Caco-2 (cell line): Measurements from ENCODE around the gene GPR61. TPM values are rescaled to one million over a fixed set of nuclear protein-coding genes. Genes with fewer than 3 reads are reported as not detected.

Experiments used
- BruUV-seq: library from RNA; stranded (reverse); fragments of 400-500 nt; replicated peaks from 2 replicates; lab custom pipeline; 2021; lab: Mats Ljungman, UMichigan
- CTCF ChIA-PET: fragments of 300-600 bp; sonication (Branson Sonifier 250); formaldehyde crosslinking; loops from one replicate; lab custom pipeline; 2022; ENCODE audit warnings: antibody characterized with exemption; lab: Charles Lee
- POLR2A ChIA-PET: fragments of 300-600 bp; sonication (Branson Sonifier 250); formaldehyde crosslinking; loops from one replicate; lab custom pipeline; 2022; ENCODE audit warnings: antibody characterized with exemption; lab: Charles Lee
- DNase-seq, 2 experiments: peaks; one replicate each; pipeline versions ENCODE4 v3.0.0 to v3.0.0-alpha.2; 2020 to 2022
- H3K27me3 ChIP-seq: replicated peaks from 2 replicates; pipeline ENCODE4 v1.6.0; 2011; ENCODE audit warnings: low read length; ENCODE audit not compliant: control insufficient read depth, insufficient read depth
- H3K36me3 ChIP-seq: 2 replicates; pipeline ENCODE4 v1.5.1; 2011; ENCODE audit warnings: low read length; ENCODE audit not compliant: control insufficient read depth, insufficient read depth
- H3K4me1 ChIP-seq: fragments of 250-450 bp; sonication (Bioruptor Pico); 2 replicates; pipeline ENCODE4 v1.5.1; 2020; ENCODE audit warnings: mild to moderate bottlenecking
- H3K4me3 ChIP-seq: 2 replicates; pipeline ENCODE4 v1.5.1; 2011; ENCODE audit warnings: low read depth, mild to moderate bottlenecking, control low read depth, low read length
- H3K9me3 ChIP-seq: fragments of 250-450 bp; sonication (Bioruptor Pico); 2 replicates; pipeline ENCODE4 v1.5.1; 2020; ENCODE audit warnings: mild to moderate bottlenecking, moderate library complexity
- H3K27ac Mint-ChIP-seq: one replicate; pipeline ENCODE4 v1.8.0; 2022; ENCODE audit warnings: mixed read lengths; ENCODE audit not compliant: unreplicated experiment
- H3K27me3 Mint-ChIP-seq: one replicate; pipeline ENCODE4 v1.8.0; 2022; ENCODE audit warnings: mixed read lengths; ENCODE audit not compliant: insufficient read depth, unreplicated experiment
- H3K36me3 Mint-ChIP-seq: one replicate; pipeline ENCODE4 v1.8.0; 2022; ENCODE audit warnings: mild to moderate bottlenecking, mixed read lengths; ENCODE audit not compliant: insufficient read depth, unreplicated experiment
- H3K4me1 Mint-ChIP-seq: one replicate; pipeline ENCODE4 v1.8.0; 2022; ENCODE audit warnings: low read depth, mixed read lengths; ENCODE audit not compliant: unreplicated experiment
- H3K4me3 Mint-ChIP-seq: one replicate; pipeline ENCODE4 v1.8.0; 2022; ENCODE audit warnings: mild to moderate bottlenecking, moderate library complexity, mixed read lengths; ENCODE audit not compliant: unreplicated experiment
- H3K9me3 Mint-ChIP-seq: one replicate; pipeline ENCODE4 v1.8.0; 2022; ENCODE audit warnings: mixed read lengths; ENCODE audit not compliant: unreplicated experiment
- intact Hi-C: fragments of 100-400 bp; cut with micrococcal nuclease; formaldehyde crosslinking; loops from one replicate; pipeline ENCODE4 v1.10.0; 2022; ENCODE audit not compliant: unreplicated experiment
- total RNA-seq: library from RNA; stranded (reverse); gene quantifications from 2 replicates; pipeline ENCODE4 v1.2.3, GENCODE V29; 2022
- TF ChIP-seq, protein P1 (sequence below), 2 experiments: fragments of 200-600 bp in 1 of 2; IDR thresholded peaks; 1 replicate in 1 of 2; 2 replicates in 1 of 2; pipeline versions ENCODE4 v1.5.1 to v1.8.0; 2011 to 2022; ENCODE audit warnings: antibody characterized with exemption in 1 of 2, control low read depth in 1 of 2, inconsistent platforms in 1 of 2, low read depth in 1 of 2, low read length in 1 of 2, mild to moderate bottlenecking in 1 of 2, moderate library complexity in 1 of 2; ENCODE audit not compliant: insufficient read depth in 1 of 2, severe bottlenecking in 1 of 2, unreplicated experiment in 1 of 2

The GPR61 gene
- total RNA-seq, 1 experiment from 2014 or later: not detected

DNA sequence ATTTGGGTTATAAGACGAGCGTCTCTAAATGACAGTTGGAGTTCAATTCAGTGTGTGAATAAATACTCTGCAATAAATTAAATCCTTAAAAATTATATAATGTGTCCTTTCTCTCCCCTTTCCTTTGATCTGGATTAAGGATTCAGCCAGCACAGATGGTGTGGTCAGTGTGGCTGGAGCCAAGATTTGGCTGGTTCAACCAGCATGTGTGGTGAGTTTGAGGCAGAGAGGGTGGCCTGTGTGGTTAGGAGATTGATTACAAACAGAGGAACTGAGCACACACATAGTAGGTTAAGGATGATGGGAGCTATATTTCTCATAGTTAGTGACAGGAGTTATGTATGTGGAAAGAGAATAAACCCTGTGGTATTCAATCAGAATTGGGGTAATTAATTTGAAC is 16.0 kb upstream of the GPR61 start:
- peaks cover 18% of the 10 kb centered on the region for H3K27me3 Mint-ChIP-seq
- no TSS peak for BruUV-seq
- TF ChIP-seq, protein P1, sequence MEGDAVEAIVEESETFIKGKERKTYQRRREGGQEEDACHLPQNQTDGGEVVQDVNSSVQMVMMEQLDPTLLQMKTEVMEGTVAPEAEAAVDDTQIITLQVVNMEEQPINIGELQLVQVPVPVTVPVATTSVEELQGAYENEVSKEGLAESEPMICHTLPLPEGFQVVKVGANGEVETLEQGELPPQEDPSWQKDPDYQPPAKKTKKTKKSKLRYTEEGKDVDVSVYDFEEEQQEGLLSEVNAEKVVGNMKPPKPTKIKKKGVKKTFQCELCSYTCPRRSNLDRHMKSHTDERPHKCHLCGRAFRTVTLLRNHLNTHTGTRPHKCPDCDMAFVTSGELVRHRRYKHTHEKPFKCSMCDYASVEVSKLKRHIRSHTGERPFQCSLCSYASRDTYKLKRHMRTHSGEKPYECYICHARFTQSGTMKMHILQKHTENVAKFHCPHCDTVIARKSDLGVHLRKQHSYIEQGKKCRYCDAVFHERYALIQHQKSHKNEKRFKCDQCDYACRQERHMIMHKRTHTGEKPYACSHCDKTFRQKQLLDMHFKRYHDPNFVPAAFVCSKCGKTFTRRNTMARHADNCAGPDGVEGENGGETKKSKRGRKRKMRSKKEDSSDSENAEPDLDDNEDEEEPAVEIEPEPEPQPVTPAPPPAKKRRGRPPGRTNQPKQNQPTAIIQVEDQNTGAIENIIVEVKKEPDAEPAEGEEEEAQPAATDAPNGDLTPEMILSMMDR (IDR thresholded peaks at IDR 0.05; ENCODE audit: insufficient read depth in 1 of 2, low read depth in 1 of 2, low read length in 1 of 2, severe bottlenecking in 1 of 2, unreplicated experiment in 1 of 2): no peak

DNA sequence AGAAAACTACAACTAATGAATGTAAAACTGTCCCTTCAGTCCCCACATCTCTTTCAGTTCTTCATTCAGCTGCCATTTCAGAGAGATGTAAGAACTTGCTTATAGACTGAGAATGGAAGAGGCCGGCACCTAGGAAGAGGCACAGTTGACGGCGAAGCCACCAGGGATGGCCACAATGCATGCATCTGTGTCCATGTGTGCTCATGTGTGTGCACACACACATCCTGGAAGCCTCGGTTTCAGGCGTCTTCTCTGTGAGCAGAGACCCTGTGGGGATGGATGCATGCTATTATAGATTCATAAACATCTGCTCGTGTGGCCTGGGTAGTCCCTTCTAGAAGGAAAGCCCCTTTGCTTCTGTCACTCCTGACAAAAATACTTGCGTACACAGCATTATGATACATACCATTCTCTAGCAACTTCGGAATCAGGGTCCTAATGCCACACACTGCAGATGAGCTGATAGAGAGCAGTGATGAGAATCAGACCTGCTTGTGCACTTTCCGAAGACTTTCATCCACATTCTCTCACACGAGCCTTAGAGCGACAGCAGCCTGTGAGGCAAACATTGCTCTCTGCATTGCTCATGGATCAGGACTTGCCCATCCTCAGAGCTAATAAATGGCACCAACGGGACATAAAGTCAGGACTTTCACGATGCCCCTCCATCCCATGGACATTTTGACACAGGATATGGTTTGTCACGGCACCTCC is 12.4 kb upstream of the GPR61 start:
- peaks cover 17% of the 10 kb centered on the region for H3K27me3 Mint-ChIP-seq
- no peaks in the 10 kb centered on the region for H3K36me3 Mint-ChIP-seq
- H3K9me3 ChIP-seq: no peaks in the 10 kb centered on the region
- no peaks in the 10 kb centered on the region for H3K4me1 Mint-ChIP-seq
- H3K4me3 ChIP-seq: no peak overlapping the region
- no peaks in the 10 kb centered on the region for H3K4me1 ChIP-seq
- intact Hi-C loops: no loop called here
- no peak overlapping the region for H3K4me3 Mint-ChIP-seq
- no peak for DNase-seq
- POLR2A ChIA-PET: no interaction called here
- TF ChIP-seq, protein P1 (IDR thresholded peaks at IDR 0.05; ENCODE audit: insufficient read depth in 1 of 2, low read depth in 1 of 2, low read length in 1 of 2, severe bottlenecking in 1 of 2, unreplicated experiment in 1 of 2): no peak
- H3K36me3 ChIP-seq: no peaks in the 10 kb centered on the region
- no TSS peak for BruUV-seq
- no peak overlapping the region for H3K27ac Mint-ChIP-seq
- CTCF ChIA-PET: no interaction called here
- H3K27me3 ChIP-seq: no peaks in the 10 kb centered on the region
- no peaks in the 10 kb centered on the region for H3K9me3 Mint-ChIP-seq

More for the DNA sequence above, 16.0 kb upstream of the GPR61 start:
- DNase-seq: no peak
- H3K4me3 Mint-ChIP-seq: no peak overlapping the region
- Histone ChIP-seq H3K4me3 (no peak overlapping the region), H3K27me3 (no peaks in the 10 kb centered on the region), H3K36me3 (no peaks in the 10 kb centered on the region), H3K9me3 (no peaks in the 10 kb centered on the region), H3K4me1 (no peaks in the 10 kb centered on the region)
- POLR2A ChIA-PET: no interaction called here
- intact Hi-C loops: no loop called here
- no peaks in the 10 kb centered on the region for H3K36me3 Mint-ChIP-seq
- H3K9me3 Mint-ChIP-seq: no peaks in the 10 kb centered on the region
- no peaks in the 10 kb centered on the region for H3K4me1 Mint-ChIP-seq
- no peak overlapping the region for H3K27ac Mint-ChIP-seq
- CTCF ChIA-PET: no interaction called here

DNA sequence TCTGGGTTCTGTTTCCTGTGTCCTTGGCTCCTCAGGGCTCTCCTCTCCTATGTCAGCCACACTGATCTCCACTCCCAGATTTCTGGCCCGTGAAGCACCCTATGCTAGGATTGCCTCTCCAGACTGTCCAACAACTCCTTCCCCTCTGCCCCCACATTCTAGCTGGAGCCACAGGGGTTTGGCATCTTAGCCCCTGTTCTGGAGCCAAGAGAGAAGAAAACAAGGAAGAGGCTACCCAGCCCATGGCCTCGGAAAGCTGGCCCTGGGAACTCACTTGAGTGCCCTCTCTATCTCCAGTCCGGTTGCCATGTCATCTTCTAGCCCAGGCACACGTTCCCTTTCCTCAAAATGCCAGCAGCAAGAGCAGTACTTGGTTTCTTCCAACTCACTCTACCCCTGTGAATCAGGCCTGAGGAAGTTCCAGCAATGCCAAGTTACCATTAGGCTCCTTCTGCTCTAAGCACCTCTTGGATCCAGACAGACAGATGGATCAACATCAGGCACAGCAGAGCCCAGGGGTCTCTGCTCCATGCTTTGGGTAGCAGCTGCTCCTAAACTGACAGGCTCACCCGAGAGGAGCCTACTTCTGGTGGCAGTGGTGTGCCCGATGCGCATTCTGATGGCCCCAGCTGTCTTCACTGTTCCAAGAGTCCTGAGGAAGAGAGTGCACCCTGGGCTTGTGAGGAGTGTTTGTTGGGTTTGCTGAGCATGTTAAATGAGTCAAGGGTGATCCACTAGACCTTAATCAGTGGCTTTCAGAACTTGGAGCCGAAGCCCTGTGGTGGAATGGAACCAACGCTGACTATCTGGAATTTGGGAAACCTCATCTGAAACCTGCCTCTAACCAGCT is 11.6 kb upstream of the GPR61 start:
- Histone ChIP-seq H3K4me1 (no peaks in the 10 kb centered on the region; the same call in 1 of the 2 replicates), H3K4me3 (no peak overlapping the region), H3K36me3 (no peaks in the 10 kb centered on the region), H3K27me3 (no peaks in the 10 kb centered on the region), H3K9me3 (no peaks in the 10 kb centered on the region)
- Mint-ChIP-seq H3K36me3 (no peaks in the 10 kb centered on the region), H3K4me1 (no peaks in the 10 kb centered on the region), H3K27me3 (peaks cover 11% of the 10 kb centered on the region), H3K4me3 (no peak overlapping the region), H3K27ac (no peak overlapping the region), H3K9me3 (no peaks in the 10 kb centered on the region)
- ChIA-PET POLR2A (no interaction called here), CTCF (interaction anchor here (0.5 to 6.3 kb wide), 3 partner anchors 33 to 209 kb away, joined by 3 to 131 read pairs (median 4); partner anchors contain the start of gene CYB561D1)
- BruUV-seq: no TSS peak
- TF ChIP-seq, protein P1 (IDR thresholded peaks at IDR 0.05; ENCODE audit: insufficient read depth in 1 of 2, low read depth in 1 of 2, low read length in 1 of 2, severe bottlenecking in 1 of 2, unreplicated experiment in 1 of 2): no peak
- no peak for DNase-seq
- intact Hi-C loops: no loop called here
